ENCODE measurements around the gene SEC14L1. TPM values are rescaled to one million over a fixed set of nuclear protein-coding genes. Genes with fewer than 3 reads are reported as not detected.
A peak's percentile ranks its signal among the peaks of the same experiment; 100 is the strongest.
"Not testable (repeated sequence)": the region's sequence is repeated elsewhere in the genome, so short reads cannot be mapped to it uniquely, and the experiment has no call there.

The SEC14L1 gene
- total and polyA plus RNA-seq, 4 donors: 17.2 to 99.8 (median 49.2) TPM

- H3K27me3 ChIP-seq (ENCODE audit: control insufficient read depth in 1 of 2, insufficient read depth in 2 of 2, low read length in 1 of 2); H3K36me3 ChIP-seq (ENCODE audit: control insufficient read depth in 1 of 2, insufficient read depth in 2 of 2, low read length in 1 of 2); DNase-seq; H3K4me3 ChIP-seq (ENCODE audit: low read length in 2 of 2); H3K4me1 ChIP-seq (ENCODE audit: control insufficient read depth in 1 of 2, insufficient read depth in 2 of 2, low read length in 2 of 2); ATAC-seq (ENCODE audit: low FRiP score); intact Hi-C loops (cut with DNase I); H3K9me3 ChIP-seq (ENCODE audit: control insufficient read depth, low read length); H3K27ac ChIP-seq (ENCODE audit: low read depth in 1 of 2, low read length in 2 of 2): not testable (repeated sequence)
- 93 to 94% methylated on average over 11 of the region's 11 CpGs for WGBS, 2 donors
These were observed 29.4 kb upstream of the SEC14L1 start for GRCh38 chr17:77111165-77111933.

- Histone ChIP-seq H3K27me3 (ENCODE audit: control insufficient read depth in 1 of 2, insufficient read depth in 2 of 2, low read length in 1 of 2) (no peaks in the 10 kb centered on the region), H3K9me3 (ENCODE audit: control insufficient read depth, low read length) (no peaks in the 10 kb centered on the region), H3K4me1 (ENCODE audit: control insufficient read depth in 1 of 2, insufficient read depth in 2 of 2, low read length in 2 of 2) (peaks cover 0 to 2% of the 10 kb centered on the region in 2 donors), H3K36me3 (ENCODE audit: control insufficient read depth in 1 of 2, insufficient read depth in 2 of 2, low read length in 1 of 2) (no peaks in the 10 kb centered on the region), H3K27ac (ENCODE audit: low read depth in 1 of 2, low read length in 2 of 2) (no peak overlapping the region), H3K4me3 (ENCODE audit: low read length in 2 of 2) (no peak overlapping the region)
- intact Hi-C loops (cut with DNase I): no loop called here
- no peak for ATAC-seq (ENCODE audit: low FRiP score)
- no peak for DNase-seq
- 65 to 72% methylated on average over 5 of the region's 5 CpGs for WGBS, 2 donors
These were observed 28.9 kb upstream of the SEC14L1 start for GRCh38 chr17:77111934-77112296.

- no peaks in the 10 kb centered on the region for H3K27me3 ChIP-seq (ENCODE audit: control insufficient read depth in 1 of 2, insufficient read depth in 2 of 2, low read length in 1 of 2)
- no peaks in the 10 kb centered on the region for H3K36me3 ChIP-seq (ENCODE audit: control insufficient read depth in 1 of 2, insufficient read depth in 2 of 2, low read length in 1 of 2)
- H3K27ac ChIP-seq (ENCODE audit: low read depth in 1 of 2, low read length in 2 of 2): peak overlapping the region in 1 of 2 donors; percentile 9
- H3K4me1 ChIP-seq (ENCODE audit: control insufficient read depth in 1 of 2, insufficient read depth in 2 of 2, low read length in 2 of 2): no peaks in the 10 kb centered on the region
- no peak overlapping the region for H3K4me3 ChIP-seq (ENCODE audit: low read length in 2 of 2)
- no peak for DNase-seq
- intact Hi-C loops (cut with DNase I): no loop called here
- 63 to 71% methylated on average over 2 of the region's 2 CpGs for WGBS, 2 donors
- no peak for ATAC-seq (ENCODE audit: low FRiP score)
- H3K9me3 ChIP-seq (ENCODE audit: control insufficient read depth, low read length): no peaks in the 10 kb centered on the region
These were observed 25.3 kb upstream of the SEC14L1 start for GRCh38 chr17:77115510-77115909.

GRCh38 chr17:77115947-77116346 is 24.8 kb upstream of the SEC14L1 start:
- no peaks in the 10 kb centered on the region for H3K4me1 ChIP-seq (ENCODE audit: control insufficient read depth in 1 of 2, insufficient read depth in 2 of 2, low read length in 2 of 2)
- no peak for ATAC-seq (ENCODE audit: low FRiP score)
- WGBS, 2 donors: 80 to 82% methylated on average over 5 of the region's 5 CpGs
- H3K27me3 ChIP-seq (ENCODE audit: control insufficient read depth in 1 of 2, insufficient read depth in 2 of 2, low read length in 1 of 2): no peaks in the 10 kb centered on the region
- H3K36me3 ChIP-seq (ENCODE audit: control insufficient read depth in 1 of 2, insufficient read depth in 2 of 2, low read length in 1 of 2): no peaks in the 10 kb centered on the region
- no peak overlapping the region for H3K27ac ChIP-seq (ENCODE audit: low read depth in 1 of 2, low read length in 2 of 2)
- intact Hi-C loops (cut with DNase I): no loop called here
- DNase-seq: no peak
- H3K4me3 ChIP-seq (ENCODE audit: low read length in 2 of 2): no peak overlapping the region
- H3K9me3 ChIP-seq (ENCODE audit: control insufficient read depth, low read length): no peaks in the 10 kb centered on the region

GRCh38 chr17:77116371-77116860 is 24.4 kb upstream of the SEC14L1 start:
- WGBS, 2 donors: 17 to 25% methylated on average over 3 of the region's 3 CpGs

GRCh38 chr17:77117415-77117814 is 23.4 kb upstream of the SEC14L1 start:
- H3K9me3 ChIP-seq (ENCODE audit: control insufficient read depth, low read length): no peaks in the 10 kb centered on the region
- intact Hi-C loops (cut with DNase I): no loop called here
- H3K4me1 ChIP-seq (ENCODE audit: control insufficient read depth in 1 of 2, insufficient read depth in 2 of 2, low read length in 2 of 2): no peaks in the 10 kb centered on the region
- H3K27ac ChIP-seq (ENCODE audit: low read depth in 1 of 2, low read length in 2 of 2): no peak overlapping the region
- no peaks in the 10 kb centered on the region for H3K36me3 ChIP-seq (ENCODE audit: control insufficient read depth in 1 of 2, insufficient read depth in 2 of 2, low read length in 1 of 2)
- DNase-seq: no peak
- ATAC-seq (ENCODE audit: low FRiP score): no peak
- H3K27me3 ChIP-seq (ENCODE audit: control insufficient read depth in 1 of 2, insufficient read depth in 2 of 2, low read length in 1 of 2): no peaks in the 10 kb centered on the region
- WGBS, 2 donors: 87 to 96% methylated on average over 4 of the region's 4 CpGs
- no peak overlapping the region for H3K4me3 ChIP-seq (ENCODE audit: low read length in 2 of 2)

More at GRCh38 chr17:77116371-77116860, 24.4 kb upstream of the SEC14L1 start:
- intact Hi-C loops (cut with DNase I): no loop called here
- Histone ChIP-seq H3K4me1 (ENCODE audit: control insufficient read depth in 1 of 2, insufficient read depth in 2 of 2, low read length in 2 of 2) (no peaks in the 10 kb centered on the region), H3K27me3 (ENCODE audit: control insufficient read depth in 1 of 2, insufficient read depth in 2 of 2, low read length in 1 of 2) (no peaks in the 10 kb centered on the region), H3K9me3 (ENCODE audit: control insufficient read depth, low read length) (no peaks in the 10 kb centered on the region), H3K27ac (ENCODE audit: low read depth in 1 of 2, low read length in 2 of 2) (peak overlapping the region in 1 of 2 donors; percentile 8), H3K4me3 (ENCODE audit: low read length in 2 of 2) (no peak overlapping the region), H3K36me3 (ENCODE audit: control insufficient read depth in 1 of 2, insufficient read depth in 2 of 2, low read length in 1 of 2) (no peaks in the 10 kb centered on the region)
- ATAC-seq (ENCODE audit: low FRiP score) (no peak), DNase-seq (no peak)

- H3K27ac ChIP-seq (ENCODE audit: low read depth in 1 of 2, low read length in 2 of 2): no peak overlapping the region
- no peak for ATAC-seq (ENCODE audit: low FRiP score)
- intact Hi-C loops (cut with DNase I): no loop called here
- no peaks in the 10 kb centered on the region for H3K36me3 ChIP-seq (ENCODE audit: control insufficient read depth in 1 of 2, insufficient read depth in 2 of 2, low read length in 1 of 2)
- no peak overlapping the region for H3K4me3 ChIP-seq (ENCODE audit: low read length in 2 of 2)
- WGBS, 2 donors: 87 to 89% methylated on average over 18 of the region's 18 CpGs
- H3K27me3 ChIP-seq (ENCODE audit: control insufficient read depth in 1 of 2, insufficient read depth in 2 of 2, low read length in 1 of 2): no peaks in the 10 kb centered on the region
- no peaks in the 10 kb centered on the region for H3K9me3 ChIP-seq (ENCODE audit: control insufficient read depth, low read length)
- DNase-seq: no peak
- no peaks in the 10 kb centered on the region for H3K4me1 ChIP-seq (ENCODE audit: control insufficient read depth in 1 of 2, insufficient read depth in 2 of 2, low read length in 2 of 2)
These were observed 22.4 kb upstream of the SEC14L1 start for GRCh38 chr17:77118251-77118928.

GRCh38 chr17:77119668-77120301 is 21.0 kb upstream of the SEC14L1 start:
- no peaks in the 10 kb centered on the region for H3K36me3 ChIP-seq (ENCODE audit: control insufficient read depth in 1 of 2, insufficient read depth in 2 of 2, low read length in 1 of 2)
- no peak for DNase-seq
- no peak overlapping the region for H3K4me3 ChIP-seq (ENCODE audit: low read length in 2 of 2)
- H3K9me3 ChIP-seq (ENCODE audit: control insufficient read depth, low read length): no peaks in the 10 kb centered on the region
- intact Hi-C loops (cut with DNase I): no loop called here
- ATAC-seq (ENCODE audit: low FRiP score): no peak
- H3K27ac ChIP-seq (ENCODE audit: low read depth in 1 of 2, low read length in 2 of 2): no peak overlapping the region
- no peaks in the 10 kb centered on the region for H3K27me3 ChIP-seq (ENCODE audit: control insufficient read depth in 1 of 2, insufficient read depth in 2 of 2, low read length in 1 of 2)
- no peaks in the 10 kb centered on the region for H3K4me1 ChIP-seq (ENCODE audit: control insufficient read depth in 1 of 2, insufficient read depth in 2 of 2, low read length in 2 of 2)
- 77 to 81% methylated on average over 10 of the region's 10 CpGs for WGBS, 2 donors
